PC-9 (cell line): ENCODE results near the gene TUBB2A. TPM values are rescaled to one million over a fixed set of nuclear protein-coding genes. Genes with fewer than 3 reads are reported as not detected.

ENCODE experiments used
- BruUV-seq: library from RNA; stranded (reverse); fragments of 400-500 nt; replicated peaks from 2 replicates; lab custom pipeline; 2021; lab: Mats Ljungman, UMichigan
- CTCF ChIA-PET: fragments of 300-600 bp; sonication (Branson Sonifier 250); formaldehyde crosslinking; loops from one replicate; lab custom pipeline; 2022; ENCODE audit warnings: antibody characterized with exemption; lab: Charles Lee
- POLR2A ChIA-PET: fragments of 300-600 bp; sonication (Branson Sonifier 250); formaldehyde crosslinking; loops from one replicate; lab custom pipeline; 2022; ENCODE audit warnings: antibody characterized with exemption; ENCODE audit not compliant: unreplicated experiment; lab: Charles Lee
- DNase-seq, 2 experiments: peaks; one replicate each; pipeline versions ENCODE4 v3.0.0 to v3.0.0-alpha.2; 2015 to 2022; ENCODE audit warnings: mixed read lengths in 1 of 2
- H2AFZ ChIP-seq: fragments of 200-600 bp; sonication (generic); 2 replicates; pipeline ENCODE4 v1.8.1; 2017; ENCODE audit warnings: antibody characterized with exemption
- H3F3A ChIP-seq: fragments of 200-600 bp; sonication (generic); 2 replicates; pipeline ENCODE4 v1.8.1; 2017; ENCODE audit warnings: antibody characterized with exemption, mild to moderate bottlenecking, low read depth; ENCODE audit not compliant: insufficient read depth
- H3K27ac ChIP-seq: fragments of 200-600 bp; sonication (generic); 2 replicates; pipeline ENCODE4 v1.6.1; 2016; ENCODE audit warnings: mixed run types
- H3K27me3 ChIP-seq: fragments of 200-600 bp; sonication (generic); 2 replicates; pipeline ENCODE4 v1.6.1; 2016; ENCODE audit warnings: low read depth, mixed run types; ENCODE audit not compliant: insufficient read depth
- H3K36me3 ChIP-seq: fragments of 200-600 bp; sonication (generic); 2 replicates; pipeline ENCODE4 v1.6.1; 2016; ENCODE audit warnings: low read depth, mixed run types
- H3K4me1 ChIP-seq: fragments of 200-600 bp; sonication (generic); replicated peaks from 2 replicates; pipeline ENCODE4 v1.6.1; 2016; ENCODE audit warnings: mixed run types; ENCODE audit not compliant: insufficient read depth
- H3K4me2 ChIP-seq: fragments of 200-600 bp; sonication (generic); 2 replicates; pipeline ENCODE4 v1.6.1; 2017; ENCODE audit warnings: mixed run types
- H3K4me3 ChIP-seq: fragments of 200-600 bp; sonication (generic); 2 replicates; pipeline ENCODE4 v1.6.1; 2016; ENCODE audit warnings: mixed run types
- H3K79me2 ChIP-seq: fragments of 200-600 bp; sonication (generic); 2 replicates; pipeline ENCODE4 v1.6.1; 2017; ENCODE audit warnings: low read depth, mixed run types
- H3K9me2 ChIP-seq: fragments of 200-600 bp; sonication (generic); 2 replicates; pipeline ENCODE4 v1.8.1; 2017; ENCODE audit warnings: mild to moderate bottlenecking; ENCODE audit not compliant: insufficient read depth
- H3K9me3 ChIP-seq: fragments of 200-600 bp; sonication (generic); 2 replicates; pipeline ENCODE4 v1.8.1; 2016; ENCODE audit warnings: low read depth; ENCODE audit not compliant: insufficient read depth
- H4K20me1 ChIP-seq: fragments of 200-600 bp; sonication (generic); 2 replicates; pipeline ENCODE4 v1.8.1; 2017; ENCODE audit not compliant: insufficient read depth
- CTCF ChIP-seq: fragments of 200-600 bp; sonication (generic); conservative IDR thresholded peaks from 2 replicates; pipeline ENCODE4 v1.6.1; 2017; ENCODE audit warnings: mixed run types, antibody characterized with exemption, mild to moderate bottlenecking, moderate library complexity
- EZH2 ChIP-seq: fragments of 200-600 bp; sonication (generic); IDR thresholded peaks from 2 replicates; pipeline ENCODE4 v1.8.0; 2017; ENCODE audit warnings: antibody characterized with exemption, low read depth
- intact Hi-C: fragments of 100-400 bp; cut with micrococcal nuclease; formaldehyde crosslinking; loops from one replicate; pipeline ENCODE4 v1.10.0; 2022; ENCODE audit not compliant: unreplicated experiment
- total RNA-seq: library from RNA; stranded (reverse); gene quantifications from 2 replicates; pipeline ENCODE4 v1.2.3, GENCODE V29; 2021

Gene TUBB2A
- total RNA-seq, 1 experiment from 2014 or later = 17.0 TPM

DNA sequence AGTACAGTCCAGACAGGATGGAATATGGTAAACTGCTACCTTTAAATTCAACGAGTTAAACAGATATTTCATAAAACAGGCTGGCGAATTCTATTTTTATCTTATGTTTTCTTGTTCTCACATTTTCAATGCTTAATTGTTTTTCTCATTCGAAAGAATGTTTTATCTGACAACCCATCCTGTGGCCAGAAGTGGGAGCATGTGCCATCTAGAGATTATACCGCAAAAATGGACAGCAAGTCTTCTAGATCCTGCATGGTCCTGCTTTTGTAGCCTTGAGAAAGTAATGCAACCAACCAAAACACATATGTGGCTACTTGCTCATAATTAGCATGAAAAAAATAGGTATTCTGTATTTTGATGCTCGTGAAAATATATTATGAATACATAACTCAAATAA lies 39.4 kb upstream of the TUBB2A start:
- H3K27me3 ChIP-seq = no peaks in the 10 kb centered on the region
- intact Hi-C loops = no loop called here
- no peak overlapping the region for H3K27ac ChIP-seq
- H3F3A ChIP-seq = no peaks in the 10 kb centered on the region
- no peaks in the 10 kb centered on the region for H3K36me3 ChIP-seq
- H3K9me3 ChIP-seq = no peaks in the 10 kb centered on the region
- H3K4me2 ChIP-seq = peak overlapping the region; percentile 30; the same call in 1 of the 2 replicates
- TF ChIP-seq EZH2 (no peak), CTCF (no peak)
- ChIA-PET CTCF (interaction anchor here (0.5 kb wide), 1 partner anchor 103 kb away, joined by 6 read pairs; no protein-coding TSS in a partner anchor), POLR2A (no interaction called here)
- no peak for DNase-seq
- no peaks in the 10 kb centered on the region for H3K79me2 ChIP-seq
- H3K4me1 ChIP-seq = peaks cover 9% of the 10 kb centered on the region
- BruUV-seq = no TSS peak
- H2AFZ ChIP-seq = no peak overlapping the region
- H3K4me3 ChIP-seq = no peak overlapping the region
- H3K9me2 ChIP-seq = no peaks in the 10 kb centered on the region
- no peaks in the 10 kb centered on the region for H4K20me1 ChIP-seq

GRCh38 chr6:3195695-3196497 lies 38.6 kb upstream of the TUBB2A start:
- Histone ChIP-seq H3K9me3 (no peaks in the 10 kb centered on the region), H3K36me3 (no peaks in the 10 kb centered on the region), H3K4me1 (peaks cover 9% of the 10 kb centered on the region), H3K27ac (no peak overlapping the region), H3F3A (no peaks in the 10 kb centered on the region), H3K9me2 (no peaks in the 10 kb centered on the region), H3K4me3 (no peak overlapping the region), H4K20me1 (no peaks in the 10 kb centered on the region), H2AFZ (no peak overlapping the region), H3K79me2 (no peaks in the 10 kb centered on the region), H3K27me3 (no peaks in the 10 kb centered on the region), H3K4me2 (no peak overlapping the region)
- intact Hi-C loops = no loop called here
- BruUV-seq = no TSS peak
- POLR2A ChIA-PET = no interaction called here
- CTCF ChIA-PET = interaction anchor here (0.5 kb wide), 1 partner anchor 104 kb away, joined by 6 read pairs; no protein-coding TSS in a partner anchor
- DNase-seq = peak in 1 of 2 experiments; percentile 25
- TF ChIP-seq CTCF (no peak), EZH2 (no peak)

GRCh38 chr6:3195420-3195694 lies 38.0 kb upstream of the TUBB2A start:
- intact Hi-C loops = no loop called here
- ChIA-PET CTCF (interaction anchor here (1.0 kb wide), 1 partner anchor 14 kb away, joined by 3 read pairs; no protein-coding TSS in a partner anchor), POLR2A (no interaction called here)
- H3K9me3 ChIP-seq = no peaks in the 10 kb centered on the region
- H3K79me2 ChIP-seq = no peaks in the 10 kb centered on the region
- no peak for DNase-seq
- no peak overlapping the region for H3K4me2 ChIP-seq
- H3K36me3 ChIP-seq = no peaks in the 10 kb centered on the region
- no peak for TF ChIP-seq EZH2
- TF ChIP-seq CTCF = no peak
- no peak overlapping the region for H3K4me3 ChIP-seq
- H3K27me3 ChIP-seq = no peaks in the 10 kb centered on the region
- no peak overlapping the region for H3K27ac ChIP-seq
- no peak overlapping the region for H2AFZ ChIP-seq
- no TSS peak for BruUV-seq
- peaks cover 9% of the 10 kb centered on the region for H3K4me1 ChIP-seq
- no peaks in the 10 kb centered on the region for H3F3A ChIP-seq
- no peaks in the 10 kb centered on the region for H3K9me2 ChIP-seq
- H4K20me1 ChIP-seq = no peaks in the 10 kb centered on the region
